OCI-LY1 (cell line): ENCODE data around the gene GIMAP4.

Experiments
- H2AFZ ChIP-seq: fragments of 200-600 bp; sonication (generic), shearing (Covaris generic); 2 replicates; pipeline ENCODE4 v1.6.0; 2014; ENCODE audit warnings: antibody characterized with exemption, mild to moderate bottlenecking, low read length
- H3F3A ChIP-seq: fragments of 200-600 bp; sonication (generic), shearing (Covaris generic); 2 replicates; pipeline ENCODE4 v1.6.0; 2014; ENCODE audit warnings: mild to moderate bottlenecking, antibody characterized with exemption, low read length, moderate library complexity; ENCODE audit not compliant: insufficient read depth
- H3K27ac ChIP-seq: fragments of 200-600 bp; sonication (generic); 2 replicates; pipeline ENCODE4 v1.5.1; 2014; ENCODE audit warnings: low read length, mixed run types, mild to moderate bottlenecking, low read depth; ENCODE audit not compliant: poor library complexity, severe bottlenecking
- H3K27me3 ChIP-seq: fragments of 200-600 bp; sonication (generic); 2 replicates; pipeline ENCODE4 v1.6.0; 2014; ENCODE audit warnings: antibody characterized with exemption, mild to moderate bottlenecking, low read length, moderate library complexity; ENCODE audit not compliant: insufficient read depth
- H3K36me3 ChIP-seq: fragments of 200-600 bp; sonication (generic); 2 replicates; pipeline ENCODE4 v1.6.1; 2014; ENCODE audit warnings: mild to moderate bottlenecking, antibody characterized with exemption, low read length, moderate library complexity, mixed read lengths; ENCODE audit not compliant: insufficient read depth
- H3K4me1 ChIP-seq: fragments of 200-600 bp; sonication (generic); 2 replicates; pipeline ENCODE4 v1.5.1; 2014; ENCODE audit warnings: mild to moderate bottlenecking, low read length, moderate library complexity; ENCODE audit not compliant: insufficient read depth, severe bottlenecking
- H3K4me2 ChIP-seq: fragments of 200-600 bp; sonication (generic), shearing (Covaris generic); 2 replicates; pipeline ENCODE4 v1.6.1; 2014; ENCODE audit warnings: low read length
- H3K4me3 ChIP-seq: fragments of 200-600 bp; sonication (generic); 2 replicates; pipeline ENCODE4 v1.5.1; 2014; ENCODE audit warnings: low read length, low read depth, mild to moderate bottlenecking, mixed read lengths; ENCODE audit not compliant: poor library complexity, severe bottlenecking
- H3K79me2 ChIP-seq: fragments of 200-600 bp; shearing (Covaris generic); 2 replicates; pipeline ENCODE4 v1.6.1; 2016; ENCODE audit warnings: mixed run types, low read length, mixed read lengths; ENCODE audit not compliant: insufficient read depth
- H3K9ac ChIP-seq: fragments of 200-600 bp; sonication (generic), shearing (Covaris generic); 2 replicates; pipeline ENCODE4 v1.6.1; 2014; ENCODE audit warnings: mild to moderate bottlenecking, low read length, mixed read lengths
- H3K9me2 ChIP-seq: fragments of 200-600 bp; sonication (generic), shearing (Covaris generic); 2 replicates; pipeline ENCODE4 v1.6.1; 2014; ENCODE audit warnings: low read depth, mild to moderate bottlenecking, low read length, mixed read lengths
- H3K9me3 ChIP-seq: fragments of 200-600 bp; shearing (Covaris generic); 2 replicates; pipeline ENCODE4 v1.6.1; 2014; ENCODE audit warnings: low read length, mixed read lengths
- H4K20me1 ChIP-seq: fragments of 200-600 bp; sonication (generic), shearing (Covaris generic); 2 replicates; pipeline ENCODE4 v1.6.0; 2016; ENCODE audit warnings: mild to moderate bottlenecking, low read length; ENCODE audit not compliant: insufficient read depth
- EZH2 ChIP-seq: fragments of 200-600 bp; sonication (generic), shearing (Covaris generic); IDR thresholded peaks from 2 replicates; pipeline ENCODE4 v1.8.0; 2017; ENCODE audit warnings: borderline replicate concordance, mixed run types, mild to moderate bottlenecking, antibody characterized with exemption, low read length, moderate library complexity, mixed read lengths
- TF ChIP-seq, protein P1 (sequence below): fragments of 200-600 bp; sonication (generic), shearing (Covaris generic); IDR thresholded peaks from 2 replicates; pipeline ENCODE4 v1.5.1; 2017; ENCODE audit warnings: mild to moderate bottlenecking, antibody characterized with exemption, low read length, moderate library complexity, mixed read lengths

The GIMAP4 gene

DNA sequence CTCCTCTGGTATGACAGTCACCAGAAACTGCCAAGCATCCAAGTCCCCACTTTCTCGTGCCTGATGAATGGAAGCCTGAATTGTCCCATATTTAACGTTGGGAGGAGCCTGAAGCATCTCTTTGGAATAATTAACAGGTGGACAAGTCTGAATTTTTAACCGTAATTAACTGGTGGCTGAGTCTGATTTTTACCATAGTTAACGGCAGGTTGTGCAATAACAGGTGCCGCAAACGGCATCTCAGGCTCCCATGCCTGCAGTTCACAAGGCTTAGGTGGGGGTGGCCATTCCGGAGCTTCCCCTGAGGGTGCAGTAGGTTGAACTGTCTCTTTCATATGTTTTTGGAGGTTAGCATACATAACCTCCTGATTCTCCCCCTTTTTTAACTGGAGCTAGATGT lies 2.0 kb upstream of the GIMAP4 start:
- H3K9ac ChIP-seq = no peak overlapping the region
- no peaks in the 10 kb centered on the region for H3K4me1 ChIP-seq
- H3K36me3 ChIP-seq = no peaks in the 10 kb centered on the region
- no peaks in the 10 kb centered on the region for H3K27me3 ChIP-seq
- H2AFZ ChIP-seq = no peak overlapping the region
- H3K79me2 ChIP-seq = no peaks in the 10 kb centered on the region
- H3K4me3 ChIP-seq = no peak overlapping the region
- no peaks in the 10 kb centered on the region for H3K9me2 ChIP-seq
- no peak overlapping the region for H3K27ac ChIP-seq
- no peaks in the 10 kb centered on the region for H3F3A ChIP-seq
- 0 out of 2 replicates have a peak, but pooled peaks cover 3% of the 10 kb centered on the region for H3K9me3 ChIP-seq
- H3K4me2 ChIP-seq = no peak overlapping the region
- no peak for TF ChIP-seq EZH2
- TF ChIP-seq, protein P1, sequence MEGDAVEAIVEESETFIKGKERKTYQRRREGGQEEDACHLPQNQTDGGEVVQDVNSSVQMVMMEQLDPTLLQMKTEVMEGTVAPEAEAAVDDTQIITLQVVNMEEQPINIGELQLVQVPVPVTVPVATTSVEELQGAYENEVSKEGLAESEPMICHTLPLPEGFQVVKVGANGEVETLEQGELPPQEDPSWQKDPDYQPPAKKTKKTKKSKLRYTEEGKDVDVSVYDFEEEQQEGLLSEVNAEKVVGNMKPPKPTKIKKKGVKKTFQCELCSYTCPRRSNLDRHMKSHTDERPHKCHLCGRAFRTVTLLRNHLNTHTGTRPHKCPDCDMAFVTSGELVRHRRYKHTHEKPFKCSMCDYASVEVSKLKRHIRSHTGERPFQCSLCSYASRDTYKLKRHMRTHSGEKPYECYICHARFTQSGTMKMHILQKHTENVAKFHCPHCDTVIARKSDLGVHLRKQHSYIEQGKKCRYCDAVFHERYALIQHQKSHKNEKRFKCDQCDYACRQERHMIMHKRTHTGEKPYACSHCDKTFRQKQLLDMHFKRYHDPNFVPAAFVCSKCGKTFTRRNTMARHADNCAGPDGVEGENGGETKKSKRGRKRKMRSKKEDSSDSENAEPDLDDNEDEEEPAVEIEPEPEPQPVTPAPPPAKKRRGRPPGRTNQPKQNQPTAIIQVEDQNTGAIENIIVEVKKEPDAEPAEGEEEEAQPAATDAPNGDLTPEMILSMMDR = no peak
- no peaks in the 10 kb centered on the region for H4K20me1 ChIP-seq

DNA sequence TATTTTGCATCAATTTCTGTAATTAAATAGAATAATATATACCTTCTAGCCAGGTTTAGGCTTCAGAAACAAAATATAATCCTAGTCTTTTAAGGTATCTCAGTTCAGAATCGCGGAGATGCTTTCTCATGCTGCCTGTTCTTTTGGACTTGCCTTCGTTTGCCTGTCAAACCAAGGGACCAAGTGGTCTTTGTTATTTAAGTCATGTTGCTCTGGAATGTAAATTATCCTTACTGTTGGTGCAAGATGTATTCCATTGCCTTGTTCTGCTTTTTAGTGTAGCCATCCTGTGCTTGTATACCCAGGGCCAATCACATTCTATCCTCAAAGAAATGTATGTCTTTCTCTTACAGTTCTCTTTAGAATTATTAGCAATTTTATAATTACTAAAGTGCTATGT lies 1.1 kb upstream of the GIMAP4 start:
- Histone ChIP-seq H3F3A (no peaks in the 10 kb centered on the region), H3K9me3 (no peaks in the 10 kb centered on the region), H2AFZ (no peak overlapping the region), H3K9ac (no peak overlapping the region), H3K79me2 (no peaks in the 10 kb centered on the region), H3K36me3 (no peaks in the 10 kb centered on the region), H3K9me2 (no peaks in the 10 kb centered on the region), H3K4me3 (no peak overlapping the region), H3K4me2 (no peak overlapping the region), H3K27ac (no peak overlapping the region), H3K27me3 (no peaks in the 10 kb centered on the region), H3K4me1 (no peaks in the 10 kb centered on the region), H4K20me1 (no peaks in the 10 kb centered on the region)
- TF ChIP-seq EZH2 = no peak
- TF ChIP-seq, protein P1 = no peak

DNA sequence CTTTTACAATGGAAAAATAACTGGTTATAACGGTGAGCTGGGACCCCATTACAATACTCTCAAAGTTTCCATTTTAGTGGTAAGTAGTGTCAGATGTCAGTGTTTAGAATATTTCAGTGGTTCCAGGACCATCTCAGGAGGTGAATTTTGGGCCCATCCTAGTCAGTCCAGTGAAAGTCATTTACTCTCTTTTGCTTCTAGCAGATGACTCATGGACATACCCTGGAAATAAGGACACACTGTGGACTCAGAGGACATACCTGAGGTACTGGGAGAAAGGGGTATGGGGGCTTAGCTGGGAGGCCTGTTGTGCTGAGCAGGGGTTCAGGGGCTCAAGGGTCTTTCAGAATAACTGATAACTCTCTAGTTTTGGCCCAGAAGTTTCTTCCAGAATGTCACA lies 618 bp upstream of the GIMAP4 start:
- H3K27ac ChIP-seq = no peak overlapping the region
- H3K27me3 ChIP-seq = no peaks in the 10 kb centered on the region
- H3F3A ChIP-seq = no peaks in the 10 kb centered on the region
- H3K9ac ChIP-seq = no peak overlapping the region
- H3K4me3 ChIP-seq = no peak overlapping the region
- TF ChIP-seq, protein P1 = no peak
- no peak for TF ChIP-seq EZH2
- H4K20me1 ChIP-seq = no peaks in the 10 kb centered on the region
- no peaks in the 10 kb centered on the region for H3K36me3 ChIP-seq
- H3K9me3 ChIP-seq = no peaks in the 10 kb centered on the region
- no peak overlapping the region for H3K4me2 ChIP-seq
- H2AFZ ChIP-seq = no peak overlapping the region
- H3K79me2 ChIP-seq = no peaks in the 10 kb centered on the region
- no peaks in the 10 kb centered on the region for H3K4me1 ChIP-seq
- no peaks in the 10 kb centered on the region for H3K9me2 ChIP-seq
